GM12865 (cell line): Measurements from ENCODE around the gene RCHY1.
"Not testable (repeated sequence)": the region's sequence is repeated elsewhere in the genome, so short reads cannot be mapped to it uniquely, and the experiment has no call there.

Experiments used
- DNase-seq: peaks from one replicate; pipeline ENCODE4 v3.0.0; 2010; ENCODE audit warnings: low read depth
- H3K4me3 ChIP-seq: 2 replicates; pipeline ENCODE4 v1.5.1; 2011; ENCODE audit warnings: mild to moderate bottlenecking, low read depth, low read length, control low read depth
- CTCF ChIP-seq: IDR thresholded peaks from 2 replicates; pipeline ENCODE4 v1.5.1; 2011; ENCODE audit warnings: low read length, control low read depth, low read depth, inconsistent platforms; ENCODE audit not compliant: insufficient read depth; ENCODE audit errors: missing control alignments

RCHY1 gene

GRCh38 chr4:75530556-75531322 lies 16.5 kb upstream of the RCHY1 start:
- no peak overlapping the region for H3K4me3 ChIP-seq
- no peak for DNase-seq
- TF ChIP-seq CTCF = no peak

- no peak for TF ChIP-seq CTCF
- DNase-seq = no peak
- H3K4me3 ChIP-seq = no peak overlapping the region
Measured at GRCh38 chr4:75527482-75527881, 13.3 kb upstream of the RCHY1 start.

- no peak for TF ChIP-seq CTCF
- no peak overlapping the region for H3K4me3 ChIP-seq
- DNase-seq = no peak
Measured at GRCh38 chr4:75525910-75526309, 11.7 kb upstream of the RCHY1 start.

GRCh38 chr4:75525086-75525485 lies 10.9 kb upstream of the RCHY1 start:
- TF ChIP-seq CTCF = no peak
- no peak for DNase-seq
- no peak overlapping the region for H3K4me3 ChIP-seq

- not testable (repeated sequence) for DNase-seq
Measured at GRCh38 chr4:75519452-75519851, 5.2 kb upstream of the RCHY1 start.

GRCh38 chr4:75516144-75516543 lies 1.9 kb upstream of the RCHY1 start:
- DNase-seq = no peak
- H3K4me3 ChIP-seq = no peak overlapping the region
- no peak for TF ChIP-seq CTCF

More at GRCh38 chr4:75519452-75519851, 5.2 kb upstream of the RCHY1 start:
- H3K4me3 ChIP-seq = not testable (repeated sequence)

- peak; percentile 69 for DNase-seq
- H3K4me3 ChIP-seq = peak overlapping the region; percentile 100
- no peak for TF ChIP-seq CTCF
Measured at GRCh38 chr4:75514949-75515612, 878 bp upstream of the RCHY1 start.
